Breast epithelium (tissue), 3 donors: Measurements from ENCODE around the gene WBP1L.

Source experiments
- POLR2A ChIP-seq: fragments of 450-650 bp; IDR thresholded peaks from one replicate; pipeline ENCODE4 v1.6.1; 2016; ENCODE audit warnings: antibody characterized with exemption, mild to moderate bottlenecking, moderate library complexity
- TF ChIP-seq, protein P1 (sequence below), 3 donors: fragments of 450-650 bp; IDR thresholded peaks; one replicate each; pipeline ENCODE4 v1.5.1; 2016 to 2017; ENCODE audit warnings: antibody characterized with exemption in 3 of 3, mild to moderate bottlenecking in 3 of 3, moderate library complexity in 3 of 3

DNA sequence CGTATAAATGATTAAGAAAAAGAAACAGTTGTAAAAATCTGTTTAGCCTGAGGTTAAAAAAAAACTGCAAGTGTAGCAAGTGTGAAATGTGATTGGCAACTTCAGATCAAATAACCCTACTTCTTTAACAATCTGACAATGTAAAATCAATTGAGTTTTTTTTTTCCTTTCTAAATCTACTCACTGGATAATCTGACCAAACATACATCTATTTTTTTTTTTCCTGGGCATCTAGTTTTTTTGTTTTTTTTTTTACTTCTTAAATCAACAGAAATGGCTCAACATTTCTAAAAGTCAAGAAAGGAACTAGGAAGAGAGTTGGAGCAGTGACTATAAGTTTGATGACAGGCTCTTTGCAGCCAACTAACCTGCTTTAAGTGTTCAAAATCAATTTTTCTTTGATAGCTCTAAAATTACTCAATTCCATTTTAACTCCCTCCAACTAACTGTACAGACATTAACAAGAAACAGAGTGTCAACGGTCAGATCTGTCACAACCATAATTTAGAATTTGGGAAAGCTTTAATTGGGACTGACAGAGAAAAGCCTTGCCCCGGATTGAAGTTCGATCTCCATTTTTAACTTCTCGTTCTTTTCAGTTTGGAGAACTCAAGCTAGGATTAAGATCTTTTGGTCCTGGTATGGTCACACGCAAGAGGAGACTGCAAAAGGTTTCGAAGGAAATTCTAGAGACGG is 30.8 kb upstream of the WBP1L start:
- TF ChIP-seq, protein P1, sequence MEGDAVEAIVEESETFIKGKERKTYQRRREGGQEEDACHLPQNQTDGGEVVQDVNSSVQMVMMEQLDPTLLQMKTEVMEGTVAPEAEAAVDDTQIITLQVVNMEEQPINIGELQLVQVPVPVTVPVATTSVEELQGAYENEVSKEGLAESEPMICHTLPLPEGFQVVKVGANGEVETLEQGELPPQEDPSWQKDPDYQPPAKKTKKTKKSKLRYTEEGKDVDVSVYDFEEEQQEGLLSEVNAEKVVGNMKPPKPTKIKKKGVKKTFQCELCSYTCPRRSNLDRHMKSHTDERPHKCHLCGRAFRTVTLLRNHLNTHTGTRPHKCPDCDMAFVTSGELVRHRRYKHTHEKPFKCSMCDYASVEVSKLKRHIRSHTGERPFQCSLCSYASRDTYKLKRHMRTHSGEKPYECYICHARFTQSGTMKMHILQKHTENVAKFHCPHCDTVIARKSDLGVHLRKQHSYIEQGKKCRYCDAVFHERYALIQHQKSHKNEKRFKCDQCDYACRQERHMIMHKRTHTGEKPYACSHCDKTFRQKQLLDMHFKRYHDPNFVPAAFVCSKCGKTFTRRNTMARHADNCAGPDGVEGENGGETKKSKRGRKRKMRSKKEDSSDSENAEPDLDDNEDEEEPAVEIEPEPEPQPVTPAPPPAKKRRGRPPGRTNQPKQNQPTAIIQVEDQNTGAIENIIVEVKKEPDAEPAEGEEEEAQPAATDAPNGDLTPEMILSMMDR (IDR thresholded peaks at IDR 0.05) = no peak
- TF ChIP-seq POLR2A = no peak
